Astrocyte of the cerebellum (primary cell): ENCODE measurements around the gene SHANK2.
"Not testable (repeated sequence)": the region's sequence is repeated elsewhere in the genome, so short reads cannot be mapped to it uniquely, and the experiment has no call there.

ENCODE experiments used
- DNase-seq: peaks from one replicate; pipeline ENCODE4 v3.0.0-alpha.2; 2011; ENCODE audit warnings: low read depth
- H3K4me3 ChIP-seq: 2 replicates; pipeline ENCODE4 v1.5.1; 2011; ENCODE audit warnings: mild to moderate bottlenecking, low read depth, low read length, moderate library complexity
- in situ Hi-C: cut with HindIII; loops from 2 replicates; pipeline ENCODE4 v1.10.0; 2017; ENCODE audit warnings: low sequenced_read_pairs
- TF ChIP-seq, protein P1 (sequence below): IDR thresholded peaks from 2 replicates; pipeline ENCODE4 v1.5.1; 2012; ENCODE audit warnings: low read length, low read depth, moderate library complexity, mild to moderate bottlenecking; ENCODE audit errors: missing control alignments

The SHANK2 gene

GRCh38 chr11:71238941-71239340 is 13.4 kb downstream of the SHANK2 start:
- in situ Hi-C loops, result no loop called here
- DNase-seq, result no peak
- TF ChIP-seq, protein P1, sequence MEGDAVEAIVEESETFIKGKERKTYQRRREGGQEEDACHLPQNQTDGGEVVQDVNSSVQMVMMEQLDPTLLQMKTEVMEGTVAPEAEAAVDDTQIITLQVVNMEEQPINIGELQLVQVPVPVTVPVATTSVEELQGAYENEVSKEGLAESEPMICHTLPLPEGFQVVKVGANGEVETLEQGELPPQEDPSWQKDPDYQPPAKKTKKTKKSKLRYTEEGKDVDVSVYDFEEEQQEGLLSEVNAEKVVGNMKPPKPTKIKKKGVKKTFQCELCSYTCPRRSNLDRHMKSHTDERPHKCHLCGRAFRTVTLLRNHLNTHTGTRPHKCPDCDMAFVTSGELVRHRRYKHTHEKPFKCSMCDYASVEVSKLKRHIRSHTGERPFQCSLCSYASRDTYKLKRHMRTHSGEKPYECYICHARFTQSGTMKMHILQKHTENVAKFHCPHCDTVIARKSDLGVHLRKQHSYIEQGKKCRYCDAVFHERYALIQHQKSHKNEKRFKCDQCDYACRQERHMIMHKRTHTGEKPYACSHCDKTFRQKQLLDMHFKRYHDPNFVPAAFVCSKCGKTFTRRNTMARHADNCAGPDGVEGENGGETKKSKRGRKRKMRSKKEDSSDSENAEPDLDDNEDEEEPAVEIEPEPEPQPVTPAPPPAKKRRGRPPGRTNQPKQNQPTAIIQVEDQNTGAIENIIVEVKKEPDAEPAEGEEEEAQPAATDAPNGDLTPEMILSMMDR, result no peak
- H3K4me3 ChIP-seq, result no peak overlapping the region

DNA sequence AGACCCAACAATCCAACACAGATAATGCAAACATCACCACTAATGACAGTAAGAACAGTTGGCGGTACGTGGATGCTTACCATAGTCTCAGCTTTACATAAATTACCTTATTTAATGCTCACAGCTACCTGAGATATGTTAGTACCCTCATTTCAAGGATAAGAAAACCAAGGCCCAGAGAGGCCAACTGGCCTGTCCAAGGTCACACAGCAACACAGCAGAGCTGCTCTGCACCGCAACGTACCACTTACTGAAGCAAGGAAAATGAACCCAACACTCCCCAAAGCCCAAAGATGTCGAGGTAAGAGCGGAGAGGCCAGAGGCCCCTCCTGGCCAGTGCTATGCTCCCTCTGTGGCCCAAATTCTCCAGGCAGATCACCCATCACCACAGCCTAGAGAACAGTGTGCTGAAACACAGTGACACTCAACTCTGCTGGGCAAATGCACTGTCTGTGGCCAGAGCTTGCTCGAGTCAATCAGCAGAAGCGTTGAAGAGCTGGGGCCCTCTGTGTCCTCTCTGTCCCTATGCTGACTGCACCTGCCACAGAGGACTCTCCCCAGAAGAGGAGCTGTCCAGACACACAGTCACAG is 14.0 kb downstream of the SHANK2 start:
- DNase-seq, result no peak
- TF ChIP-seq, protein P1, result no peak
- no peak overlapping the region for H3K4me3 ChIP-seq
- in situ Hi-C loops, result no loop called here

- DNase-seq, result no peak
- H3K4me3 ChIP-seq, result no peak overlapping the region
- in situ Hi-C loops, result no loop called here
- TF ChIP-seq, protein P1, result no peak
These were observed 14.5 kb downstream of the SHANK2 start for GRCh38 chr11:71237853-71238252.

GRCh38 chr11:71236836-71237475 is 15.4 kb downstream of the SHANK2 start:
- DNase-seq, result no peak
- no peak overlapping the region for H3K4me3 ChIP-seq
- in situ Hi-C loops, result no loop called here
- TF ChIP-seq, protein P1, result no peak

GRCh38 chr11:71235719-71236118 is 16.7 kb downstream of the SHANK2 start:
- in situ Hi-C loops, result no loop called here
- TF ChIP-seq, protein P1, result no peak
- no peak for DNase-seq
- H3K4me3 ChIP-seq, result no peak overlapping the region

- DNase-seq, H3K4me3 ChIP-seq, in situ Hi-C loops: not testable (repeated sequence)
These were observed 18.2 kb downstream of the SHANK2 start for GRCh38 chr11:71233896-71234852.
